Transverse colon (tissue), 4 donors: ENCODE results near the gene MGLL.

Source experiments
- EP300 ChIP-seq: sonication (generic); formaldehyde crosslinking; IDR thresholded peaks from one replicate; pipeline ENCODE4 v1.6.1; 2017; ENCODE audit warnings: antibody characterized with exemption, low read depth
- POLR2A ChIP-seq: fragments of 450-650 bp; IDR thresholded peaks from one replicate; pipeline ENCODE4 v1.6.1; 2016; ENCODE audit warnings: antibody characterized with exemption, mild to moderate bottlenecking, moderate library complexity
- POLR2AphosphoS5 ChIP-seq, 3 donors: sonication (generic); formaldehyde crosslinking; IDR thresholded peaks; one replicate each; pipeline ENCODE4 v1.6.1; 2016; ENCODE audit warnings: antibody characterized with exemption in 3 of 3
- TF ChIP-seq, protein P1 (sequence below), 5 experiments: fragments of 200-600 bp in 3 of 5; fragments of 450-650 bp in 2 of 5; sonication (generic) in 3 of 5; IDR thresholded peaks; 1 replicate in 2 of 5; 2 replicates in 3 of 5; pipeline ENCODE4 v1.5.1; 2016 to 2017; ENCODE audit warnings: antibody characterized with exemption in 5 of 5, inconsistent platforms in 3 of 5, mild to moderate bottlenecking in 2 of 5, moderate library complexity in 1 of 5

GRCh38 chr3:127820221-127820825, 2.0 kb downstream of the MGLL start:
- TF ChIP-seq, protein P1, sequence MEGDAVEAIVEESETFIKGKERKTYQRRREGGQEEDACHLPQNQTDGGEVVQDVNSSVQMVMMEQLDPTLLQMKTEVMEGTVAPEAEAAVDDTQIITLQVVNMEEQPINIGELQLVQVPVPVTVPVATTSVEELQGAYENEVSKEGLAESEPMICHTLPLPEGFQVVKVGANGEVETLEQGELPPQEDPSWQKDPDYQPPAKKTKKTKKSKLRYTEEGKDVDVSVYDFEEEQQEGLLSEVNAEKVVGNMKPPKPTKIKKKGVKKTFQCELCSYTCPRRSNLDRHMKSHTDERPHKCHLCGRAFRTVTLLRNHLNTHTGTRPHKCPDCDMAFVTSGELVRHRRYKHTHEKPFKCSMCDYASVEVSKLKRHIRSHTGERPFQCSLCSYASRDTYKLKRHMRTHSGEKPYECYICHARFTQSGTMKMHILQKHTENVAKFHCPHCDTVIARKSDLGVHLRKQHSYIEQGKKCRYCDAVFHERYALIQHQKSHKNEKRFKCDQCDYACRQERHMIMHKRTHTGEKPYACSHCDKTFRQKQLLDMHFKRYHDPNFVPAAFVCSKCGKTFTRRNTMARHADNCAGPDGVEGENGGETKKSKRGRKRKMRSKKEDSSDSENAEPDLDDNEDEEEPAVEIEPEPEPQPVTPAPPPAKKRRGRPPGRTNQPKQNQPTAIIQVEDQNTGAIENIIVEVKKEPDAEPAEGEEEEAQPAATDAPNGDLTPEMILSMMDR (IDR thresholded peaks at IDR 0.05) = peak in 2 of 5 experiments; percentile 15 to 46
- TF ChIP-seq POLR2A (no peak), EP300 (no peak), POLR2AphosphoS5 (IDR thresholded peaks at IDR 0.05) (no peak)
